Neutrophil (primary cell): Measurements from ENCODE around the gene YIF1A.

ENCODE experiments used
- H3K27ac ChIP-seq: fragments of 200-600 bp; sonication (generic); 2 replicates; pipeline ENCODE4 v1.5.1; 2016; ENCODE audit warnings: mild to moderate bottlenecking, moderate library complexity
- H3K27me3 ChIP-seq: fragments of 200-600 bp; sonication (generic); 2 replicates; pipeline ENCODE4 v1.6.0; 2016; ENCODE audit warnings: mild to moderate bottlenecking
- H3K36me3 ChIP-seq: fragments of 200-600 bp; sonication (generic); 2 replicates; pipeline ENCODE4 v1.5.1; 2017
- H3K4me1 ChIP-seq, 2 experiments: fragments of 200-600 bp in 1 of 2; sonication (generic) in 1 of 2; 1 replicate in 1 of 2; 2 replicates in 1 of 2; pipeline versions ENCODE4 v1.5.1 to v1.6.1; 2013 to 2016; ENCODE audit warnings: low read depth in 1 of 2, low read length in 1 of 2, mild to moderate bottlenecking in 1 of 2, moderate library complexity in 1 of 2; ENCODE audit not compliant: control insufficient read depth in 1 of 2, insufficient read depth in 1 of 2
- H3K4me3 ChIP-seq, 2 experiments: fragments of 200-600 bp in 1 of 2; sonication (generic) in 1 of 2; 1 replicate in 1 of 2; 2 replicates in 1 of 2; pipeline ENCODE4 v1.5.1; 2013 to 2016; ENCODE audit warnings: low read depth in 1 of 2, low read length in 1 of 2, mild to moderate bottlenecking in 1 of 2, moderate library complexity in 1 of 2
- H3K9me3 ChIP-seq: fragments of 200-600 bp; sonication (generic); 2 replicates; pipeline ENCODE4 v1.5.1; 2016
- CTCF ChIP-seq: fragments of 200-600 bp; sonication (generic); IDR thresholded peaks from 2 replicates; pipeline ENCODE4 v1.5.1; 2016; ENCODE audit warnings: antibody characterized with exemption

Gene YIF1A

GRCh38 chr11:66291706-66292542 is 3.0 kb upstream of the YIF1A start, which contains the start of gene TMEM151A:
TMEM151A (plus strand) TSS chr11:66291894; CDS start chr11:66292014, 120 bp downstream.
- peak within 1 kb of the TSS in 1 of 2 experiments; percentile 41 for H3K4me3 ChIP-seq
- H3K36me3 ChIP-seq = no peaks in the 10 kb centered on the region
- H3K9me3 ChIP-seq = no peaks in the 10 kb centered on the region
- H3K27ac ChIP-seq = no peak within 1 kb of the TSS
- TF ChIP-seq CTCF = no peak
- H3K27me3 ChIP-seq = peaks cover 75% of the 10 kb centered on the region
- peaks cover 20 to 24% of the 10 kb centered on the region in 2 experiments for H3K4me1 ChIP-seq

DNA sequence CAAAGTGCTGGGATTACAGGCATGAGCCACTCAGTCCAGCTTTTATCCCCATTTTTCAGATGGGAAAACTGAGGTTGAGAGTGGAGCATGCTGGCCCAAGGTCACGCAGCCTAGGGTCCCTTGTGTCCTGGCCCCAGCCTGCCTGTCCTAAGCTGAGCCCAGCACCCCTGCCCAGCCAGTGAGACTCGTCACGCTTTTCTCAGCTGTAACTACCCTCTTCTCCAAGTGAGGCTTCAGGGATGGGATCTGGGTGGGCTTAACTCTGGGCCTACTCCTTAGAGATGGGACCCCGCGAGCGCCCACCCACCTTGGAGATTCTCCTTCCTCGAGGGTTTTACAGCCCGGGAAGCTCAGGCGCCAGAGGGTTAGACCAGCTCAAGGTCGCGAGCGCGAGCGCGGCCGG is 2.4 kb upstream of the YIF1A start:
- no peak overlapping the region for H3K4me3 ChIP-seq
- no peaks in the 10 kb centered on the region for H3K36me3 ChIP-seq
- peaks cover 20 to 24% of the 10 kb centered on the region in 2 experiments for H3K4me1 ChIP-seq
- no peak overlapping the region for H3K27ac ChIP-seq
- no peaks in the 10 kb centered on the region for H3K9me3 ChIP-seq
- no peak for TF ChIP-seq CTCF
- H3K27me3 ChIP-seq = peaks cover 69% of the 10 kb centered on the region

GRCh38 chr11:66290330-66290621 is 1.3 kb upstream of the YIF1A start:
- no peak overlapping the region for H3K27ac ChIP-seq
- TF ChIP-seq CTCF = no peak
- H3K36me3 ChIP-seq = no peaks in the 10 kb centered on the region
- no peak overlapping the region for H3K4me3 ChIP-seq
- no peaks in the 10 kb centered on the region for H3K9me3 ChIP-seq
- H3K4me1 ChIP-seq = peaks cover 20 to 24% of the 10 kb centered on the region in 2 experiments
- H3K27me3 ChIP-seq = peaks cover 59% of the 10 kb centered on the region

DNA sequence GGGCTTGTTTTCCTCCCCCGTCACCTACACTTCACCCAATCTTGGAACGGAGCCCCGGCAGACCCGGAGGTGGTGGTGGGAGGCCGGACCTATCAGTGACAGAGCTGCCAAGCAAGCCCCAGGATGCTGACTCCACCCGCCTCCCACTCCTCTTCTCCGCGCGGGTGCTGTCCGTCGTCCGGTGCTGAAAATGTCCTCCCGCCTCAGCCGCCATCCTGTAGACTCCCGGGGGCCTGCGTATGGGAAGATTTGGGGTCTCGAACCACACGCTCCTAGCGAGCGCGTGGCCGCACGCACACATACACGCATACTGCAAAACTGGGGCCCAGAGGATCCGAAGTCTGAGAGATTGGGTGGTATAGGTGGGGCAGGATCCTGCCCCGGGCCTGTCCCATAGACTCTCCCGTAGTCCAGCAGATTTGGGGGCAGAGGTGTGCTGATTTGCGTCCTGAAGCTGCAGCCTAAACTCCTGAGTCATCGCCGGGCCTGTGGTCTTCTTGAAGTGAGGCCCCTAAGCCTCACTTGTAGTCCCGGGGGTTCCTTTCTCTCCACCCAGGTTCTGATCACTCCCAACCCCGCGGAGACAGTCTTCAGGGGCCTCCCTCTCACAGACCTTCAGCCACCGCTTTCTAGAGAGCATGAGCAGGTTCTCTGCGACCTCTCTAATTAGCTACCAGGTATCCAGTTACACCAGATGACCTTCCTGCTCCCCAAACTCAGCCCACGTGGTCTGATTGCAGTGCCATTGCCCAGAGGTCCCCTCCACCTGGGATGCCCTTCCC is 796 bp upstream of the YIF1A start:
- H3K27ac ChIP-seq = peak overlapping the region; percentile 65

More for the DNA sequence above, 796 bp upstream of the YIF1A start:
- peaks cover 55% of the 10 kb centered on the region for H3K27me3 ChIP-seq
- peak overlapping the region; percentile 69 to 86 for H3K4me3 ChIP-seq
- no peak for TF ChIP-seq CTCF
- peaks cover 20 to 24% of the 10 kb centered on the region in 2 experiments for H3K4me1 ChIP-seq
- no peaks in the 10 kb centered on the region for H3K36me3 ChIP-seq
- H3K9me3 ChIP-seq = no peaks in the 10 kb centered on the region
